LNCaP clone FGC (cell line): ENCODE data around the gene PITPNC1.

Experiments used
- DNase-seq: peaks from one replicate; pipeline ENCODE4 v3.0.0-alpha.2; 2011; ENCODE audit warnings: low read depth
- H3K4me3 ChIP-seq: 2 replicates; pipeline ENCODE4 v1.5.1; 2011; ENCODE audit warnings: mild to moderate bottlenecking, low read depth, low read length, control low read depth
- TF ChIP-seq, protein P1 (sequence below): IDR thresholded peaks from 2 replicates; pipeline ENCODE4 v1.5.1; 2012; ENCODE audit warnings: mild to moderate bottlenecking; ENCODE audit not compliant: control insufficient read depth, insufficient read depth; ENCODE audit errors: extremely low read depth

Gene PITPNC1

DNA sequence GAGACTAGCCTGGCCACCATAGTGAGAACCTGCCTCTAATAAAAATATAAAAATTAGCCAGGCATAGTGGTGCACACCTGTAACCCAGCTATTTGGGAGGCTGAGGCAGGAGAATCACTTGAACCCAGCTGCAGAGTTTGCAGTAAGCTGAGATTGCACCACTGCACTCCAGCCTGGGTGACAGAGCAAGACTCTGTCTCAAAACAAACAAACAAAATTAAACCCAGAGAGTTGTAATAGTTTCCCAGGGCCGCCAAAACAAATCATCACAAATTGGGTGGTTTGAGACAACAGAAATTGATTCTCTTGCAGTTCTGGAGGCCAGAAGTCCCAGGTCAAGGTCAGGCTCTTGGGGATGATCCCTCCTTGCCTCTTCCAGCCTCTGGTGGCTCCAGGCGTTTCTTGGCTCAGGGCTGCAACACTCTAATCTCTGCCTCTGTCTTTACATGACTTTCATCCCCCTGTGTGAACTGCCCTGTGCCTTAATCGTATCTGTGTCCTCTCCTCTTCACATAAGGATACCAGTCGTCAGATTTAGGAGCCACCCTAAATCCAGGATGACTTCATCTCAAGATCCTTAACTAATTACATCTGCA, 240.3 kb downstream of the PITPNC1 start:
- no peak for DNase-seq
- TF ChIP-seq, protein P1, sequence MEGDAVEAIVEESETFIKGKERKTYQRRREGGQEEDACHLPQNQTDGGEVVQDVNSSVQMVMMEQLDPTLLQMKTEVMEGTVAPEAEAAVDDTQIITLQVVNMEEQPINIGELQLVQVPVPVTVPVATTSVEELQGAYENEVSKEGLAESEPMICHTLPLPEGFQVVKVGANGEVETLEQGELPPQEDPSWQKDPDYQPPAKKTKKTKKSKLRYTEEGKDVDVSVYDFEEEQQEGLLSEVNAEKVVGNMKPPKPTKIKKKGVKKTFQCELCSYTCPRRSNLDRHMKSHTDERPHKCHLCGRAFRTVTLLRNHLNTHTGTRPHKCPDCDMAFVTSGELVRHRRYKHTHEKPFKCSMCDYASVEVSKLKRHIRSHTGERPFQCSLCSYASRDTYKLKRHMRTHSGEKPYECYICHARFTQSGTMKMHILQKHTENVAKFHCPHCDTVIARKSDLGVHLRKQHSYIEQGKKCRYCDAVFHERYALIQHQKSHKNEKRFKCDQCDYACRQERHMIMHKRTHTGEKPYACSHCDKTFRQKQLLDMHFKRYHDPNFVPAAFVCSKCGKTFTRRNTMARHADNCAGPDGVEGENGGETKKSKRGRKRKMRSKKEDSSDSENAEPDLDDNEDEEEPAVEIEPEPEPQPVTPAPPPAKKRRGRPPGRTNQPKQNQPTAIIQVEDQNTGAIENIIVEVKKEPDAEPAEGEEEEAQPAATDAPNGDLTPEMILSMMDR: no peak
- H3K4me3 ChIP-seq: no peak overlapping the region

DNA sequence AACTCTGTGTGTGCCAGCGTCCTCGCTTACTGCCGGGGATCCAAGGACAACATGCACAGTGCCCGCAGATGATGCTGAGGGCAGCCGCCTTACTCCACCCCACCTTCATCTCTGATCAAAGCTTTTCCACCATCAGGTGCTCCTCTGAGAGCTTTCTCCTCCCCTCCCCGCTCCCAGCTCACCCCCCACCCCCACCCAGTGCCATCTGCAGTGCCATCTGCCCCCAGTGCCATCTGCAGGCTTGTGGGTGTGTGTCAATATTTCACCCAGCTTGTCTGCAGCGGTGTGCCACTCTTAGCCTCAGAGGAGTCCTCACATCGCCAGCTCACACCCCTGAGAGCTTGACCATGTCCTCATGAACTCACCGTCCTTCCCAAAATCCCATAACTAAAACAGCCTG, 242.5 kb downstream of the PITPNC1 start:
- no peak overlapping the region for H3K4me3 ChIP-seq
- TF ChIP-seq, protein P1: no peak
- DNase-seq: no peak

DNA sequence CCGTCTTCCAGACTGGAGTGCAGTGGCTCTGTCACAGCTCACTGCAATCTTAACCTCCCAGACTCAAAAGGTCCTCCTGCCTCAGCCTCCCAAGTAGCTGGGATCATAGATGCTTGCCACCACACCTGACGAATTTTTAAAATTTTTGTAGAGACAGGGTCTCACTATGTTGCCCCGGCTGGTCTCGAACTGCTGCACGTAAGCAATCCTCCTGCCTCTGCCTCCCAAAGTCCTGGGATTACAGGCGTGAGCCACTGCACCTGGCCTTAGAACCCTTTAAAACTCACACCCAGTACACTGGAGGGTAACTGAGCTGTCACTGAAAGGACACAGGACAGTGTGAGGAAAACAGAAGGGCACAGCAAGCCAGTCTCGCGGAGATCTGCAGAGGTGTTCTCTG, 243.0 kb downstream of the PITPNC1 start:
- TF ChIP-seq, protein P1: no peak
- no peak overlapping the region for H3K4me3 ChIP-seq
- no peak for DNase-seq

DNA sequence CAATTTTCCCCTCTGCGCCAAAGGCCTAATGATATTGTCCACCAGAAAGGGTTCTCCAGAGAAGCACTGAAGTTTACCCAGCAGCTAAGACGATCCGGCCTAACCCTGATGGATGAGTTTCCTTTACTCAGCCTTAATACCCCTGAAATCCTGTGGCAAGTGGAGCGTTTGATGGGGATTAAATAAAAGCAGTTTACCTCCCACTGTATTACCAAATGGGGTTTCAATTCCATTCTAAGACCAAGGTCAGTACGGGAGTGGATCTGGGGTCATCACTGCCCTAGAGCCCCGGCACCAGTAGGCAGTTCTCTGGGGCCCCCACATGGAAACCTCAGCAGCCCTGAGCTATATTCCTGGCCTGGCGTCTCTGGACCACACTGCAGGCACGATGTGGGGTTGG, 243.6 kb downstream of the PITPNC1 start:
- DNase-seq: no peak
- no peak overlapping the region for H3K4me3 ChIP-seq
- TF ChIP-seq, protein P1: no peak

DNA sequence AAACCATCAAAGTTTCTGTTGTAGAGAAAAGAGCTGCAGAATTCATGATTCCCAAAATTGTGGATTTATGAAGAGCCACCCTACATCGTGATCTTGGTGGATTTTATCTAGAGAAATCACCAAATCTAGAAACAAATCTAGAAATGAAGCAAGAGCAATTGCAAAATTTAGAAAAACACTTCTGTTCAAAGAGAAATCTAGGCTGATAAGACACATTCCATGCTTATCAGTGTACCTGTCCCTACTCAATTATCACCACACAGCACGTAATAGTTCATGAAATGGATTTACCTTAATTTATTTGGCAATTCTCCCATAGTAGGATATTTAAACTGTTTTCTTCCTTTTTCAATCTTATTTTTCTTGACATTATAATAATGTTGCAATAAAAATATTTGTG, 246.7 kb downstream of the PITPNC1 start:
- H3K4me3 ChIP-seq: no peak overlapping the region
- DNase-seq: no peak
- TF ChIP-seq, protein P1: no peak

DNA sequence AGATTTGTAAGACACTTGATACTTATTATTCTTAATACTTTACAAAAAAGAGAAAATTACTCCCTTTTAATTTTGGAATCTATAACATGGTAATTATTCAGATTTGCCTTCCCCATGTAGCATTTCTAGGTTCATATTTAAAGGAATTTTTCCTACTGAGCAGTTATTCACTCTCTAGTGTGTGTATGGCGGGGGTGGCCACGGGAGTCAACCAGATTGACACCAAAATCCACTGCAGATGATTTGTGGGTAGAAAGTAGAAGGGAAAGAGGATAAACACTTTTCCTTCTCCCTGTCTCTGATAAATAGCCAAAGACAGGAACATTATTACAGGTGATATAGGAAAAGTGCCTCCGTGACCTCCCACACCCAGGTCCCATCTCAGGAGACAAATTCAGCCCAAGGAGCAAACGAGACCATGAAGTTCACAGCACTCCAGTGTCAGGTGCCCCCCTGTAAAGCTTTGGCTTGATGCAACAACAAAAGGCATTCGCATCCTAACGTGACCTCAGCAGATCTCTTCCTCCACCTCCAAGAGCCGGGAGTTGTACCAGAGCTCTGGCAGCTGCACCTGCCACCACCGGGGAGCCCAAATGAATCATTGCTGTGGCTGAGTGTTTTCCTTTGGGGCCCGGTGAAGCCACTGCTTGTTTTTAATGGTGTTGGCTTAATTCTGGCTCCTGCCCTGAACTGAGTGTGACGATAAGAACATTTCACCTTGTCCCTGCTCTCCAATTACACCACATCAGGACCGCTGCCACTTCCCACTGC, 248.0 kb downstream of the PITPNC1 start:
- DNase-seq: no peak
- H3K4me3 ChIP-seq: no peak overlapping the region
- TF ChIP-seq, protein P1: no peak
